ENCODE measurements around the gene SPACA9.

The SPACA9 gene

DNA sequence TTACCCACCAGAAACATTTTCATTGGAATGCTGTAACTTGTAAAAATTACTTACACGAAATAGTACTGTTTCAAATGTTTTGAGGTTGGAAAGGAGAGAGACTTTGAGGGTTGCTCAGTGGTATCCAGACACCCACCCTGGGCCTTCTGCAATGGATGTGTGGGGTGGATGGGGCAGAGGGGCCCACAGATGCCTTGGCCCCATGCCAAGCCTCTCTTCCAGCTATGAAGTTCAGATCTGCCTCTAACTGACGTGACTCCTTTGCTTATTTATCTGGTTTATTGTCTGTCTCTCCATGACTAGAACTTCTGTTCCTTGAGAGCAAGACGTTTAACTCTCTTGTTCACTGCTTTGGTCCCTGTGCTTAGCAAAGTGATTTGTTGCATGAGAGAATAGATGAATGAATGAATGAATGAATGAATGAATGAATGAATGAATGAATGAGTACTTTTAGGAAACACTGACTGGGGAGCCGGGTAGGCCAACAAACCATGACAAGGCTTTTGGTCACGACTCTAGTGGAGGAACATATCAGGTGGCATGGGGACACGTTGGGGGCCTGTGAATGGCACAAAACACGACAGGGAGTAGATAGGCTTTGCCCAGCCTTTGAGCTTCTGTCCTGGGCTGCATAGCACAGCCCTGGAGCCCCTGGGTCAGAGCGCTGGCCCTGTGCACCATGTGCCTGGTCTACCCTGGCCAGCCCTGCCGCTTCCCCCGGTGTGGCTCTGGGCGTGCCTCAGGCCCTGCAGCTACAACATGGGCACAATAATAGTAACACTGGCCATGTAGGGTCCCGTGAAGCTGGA lies 32.4 kb upstream of the SPACA9 start:
- Histone ChIP-seq H3K27me3 (ENCODE audit: control insufficient read depth in 2 of 2, insufficient read depth in 2 of 2, low read length in 2 of 2) (no peaks in the 10 kb centered on the region), H3K9ac (ENCODE audit: low read depth in 1 of 2, low read length in 2 of 2) (no peak overlapping the region), H3K36me3 (ENCODE audit: control insufficient read depth in 2 of 2, insufficient read depth in 2 of 2, low read length in 2 of 2) (no peaks in the 10 kb centered on the region)

DNA sequence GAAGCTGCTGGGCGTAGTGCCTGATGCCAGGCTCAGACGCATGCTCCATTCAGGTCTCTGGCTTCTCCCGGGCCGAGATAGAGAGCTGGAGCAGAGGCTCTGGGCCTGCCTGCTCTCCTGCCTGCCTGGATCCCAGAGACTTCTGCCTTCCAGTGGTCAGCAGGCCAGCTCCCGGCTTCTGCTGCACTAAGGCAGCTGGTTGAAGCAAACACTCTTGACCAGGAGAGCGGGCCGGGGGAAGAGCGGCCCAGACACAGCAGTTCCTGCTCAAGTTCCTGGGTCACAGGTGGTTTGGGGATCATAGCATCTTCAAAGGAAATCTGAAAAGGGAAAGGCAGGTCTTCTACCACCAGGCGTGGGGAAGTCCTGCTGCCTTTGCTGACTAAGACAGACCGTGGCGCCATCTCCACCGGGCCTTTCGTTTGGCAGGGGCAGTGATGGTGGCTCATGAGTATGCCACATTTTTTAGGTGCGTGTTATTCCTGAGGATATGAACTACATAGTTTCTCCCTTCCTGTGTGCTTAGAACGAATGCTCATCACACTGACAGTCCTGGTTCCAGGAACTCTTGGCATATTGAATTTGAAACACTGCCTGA lies 31.7 kb upstream of the SPACA9 start:
- Histone ChIP-seq H3K36me3 (ENCODE audit: control insufficient read depth in 2 of 2, insufficient read depth in 2 of 2, low read length in 2 of 2) (no peaks in the 10 kb centered on the region), H3K9me3 (ENCODE audit: control insufficient read depth in 2 of 2, low read length in 2 of 2) (no peaks in the 10 kb centered on the region), H3K27me3 (ENCODE audit: control insufficient read depth in 2 of 2, insufficient read depth in 2 of 2, low read length in 2 of 2) (no peaks in the 10 kb centered on the region), H3K27ac (ENCODE audit: low read depth in 2 of 2, low read length in 2 of 2) (no peak overlapping the region), H3K4me1 (ENCODE audit: control insufficient read depth in 2 of 2, insufficient read depth in 2 of 2, low read length in 2 of 2) (peaks cover 0 to 3% of the 10 kb centered on the region in 2 donors), H3K4me3 (ENCODE audit: low read length in 2 of 2) (no peak overlapping the region), H3K9ac (ENCODE audit: low read depth in 1 of 2, low read length in 2 of 2) (no peak overlapping the region)

More for the DNA sequence above, 32.4 kb upstream of the SPACA9 start:
- Histone ChIP-seq H3K4me1 (ENCODE audit: control insufficient read depth in 2 of 2, insufficient read depth in 2 of 2, low read length in 2 of 2) (peaks cover 0 to 3% of the 10 kb centered on the region in 2 donors), H3K9me3 (ENCODE audit: control insufficient read depth in 2 of 2, low read length in 2 of 2) (no peaks in the 10 kb centered on the region), H3K27ac (ENCODE audit: low read depth in 2 of 2, low read length in 2 of 2) (no peak overlapping the region), H3K4me3 (ENCODE audit: low read length in 2 of 2) (no peak overlapping the region)

DNA sequence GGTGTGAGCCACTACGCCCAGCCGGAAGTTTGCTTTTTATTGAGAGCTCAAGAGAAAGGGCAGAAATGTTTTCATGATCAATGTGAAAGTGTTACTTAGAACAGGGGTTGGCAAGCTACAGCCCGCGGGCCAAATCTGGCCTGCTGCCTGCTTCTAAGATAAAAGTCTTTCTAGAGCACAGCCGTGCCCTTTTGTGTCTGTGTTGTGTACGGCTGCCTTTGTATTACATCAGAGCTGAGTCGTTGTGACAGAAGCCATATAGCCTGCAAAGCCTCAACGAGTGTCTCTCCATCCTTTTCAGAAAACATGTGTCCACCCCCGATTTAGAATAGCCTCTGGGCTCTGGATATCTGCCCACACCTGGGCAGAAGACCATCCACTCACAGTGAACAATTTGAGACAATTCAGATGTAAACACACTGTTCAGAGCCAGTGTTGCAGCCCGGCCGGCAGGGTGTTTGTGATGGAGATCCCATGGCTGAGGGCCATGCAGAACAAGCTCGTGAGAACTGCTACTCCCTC lies 29.5 kb upstream of the SPACA9 start:
- Histone ChIP-seq H3K4me3 (ENCODE audit: low read length in 2 of 2) (peak overlapping the region; percentile 39 to 45), H3K9me3 (ENCODE audit: control insufficient read depth in 2 of 2, low read length in 2 of 2) (no peaks in the 10 kb centered on the region), H3K27ac (ENCODE audit: low read depth in 2 of 2, low read length in 2 of 2) (peak overlapping the region; percentile 29 to 48), H3K9ac (ENCODE audit: low read depth in 1 of 2, low read length in 2 of 2) (peak overlapping the region; percentile 6 to 51), H3K36me3 (ENCODE audit: control insufficient read depth in 2 of 2, insufficient read depth in 2 of 2, low read length in 2 of 2) (no peaks in the 10 kb centered on the region), H3K27me3 (ENCODE audit: control insufficient read depth in 2 of 2, insufficient read depth in 2 of 2, low read length in 2 of 2) (no peaks in the 10 kb centered on the region), H3K4me1 (ENCODE audit: control insufficient read depth in 2 of 2, insufficient read depth in 2 of 2, low read length in 2 of 2) (peaks cover 0 to 3% of the 10 kb centered on the region in 2 donors)

DNA sequence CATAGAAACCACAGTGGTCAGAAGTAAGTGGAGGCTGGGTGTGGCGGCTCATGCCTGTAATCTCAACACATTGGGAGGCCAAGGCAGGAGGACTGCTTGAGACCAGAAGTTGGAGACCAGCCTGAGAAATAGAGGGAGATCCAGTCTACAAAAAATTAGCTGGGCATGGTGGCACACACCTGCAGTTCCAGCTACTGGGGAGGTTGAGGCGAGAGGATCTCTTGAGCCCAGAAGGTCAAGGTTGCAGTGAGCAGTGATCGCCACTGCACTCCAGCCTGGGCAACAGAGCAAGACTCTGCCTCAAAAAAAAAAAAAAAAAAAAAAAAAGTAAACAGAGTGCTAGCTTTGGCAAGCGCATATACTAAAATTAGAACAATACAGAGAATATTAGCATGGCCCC lies 25.2 kb upstream of the SPACA9 start:
- no peak overlapping the region for H3K4me3 ChIP-seq (ENCODE audit: low read length in 2 of 2)
- H3K27me3 ChIP-seq (ENCODE audit: control insufficient read depth in 2 of 2, insufficient read depth in 2 of 2, low read length in 2 of 2): no peaks in the 10 kb centered on the region
- no peaks in the 10 kb centered on the region for H3K36me3 ChIP-seq (ENCODE audit: control insufficient read depth in 2 of 2, insufficient read depth in 2 of 2, low read length in 2 of 2)
- no peak overlapping the region for H3K9ac ChIP-seq (ENCODE audit: low read depth in 1 of 2, low read length in 2 of 2)
- no peaks in the 10 kb centered on the region for H3K9me3 ChIP-seq (ENCODE audit: control insufficient read depth in 2 of 2, low read length in 2 of 2)
- H3K4me1 ChIP-seq (ENCODE audit: control insufficient read depth in 2 of 2, insufficient read depth in 2 of 2, low read length in 2 of 2): peaks cover 0 to 3% of the 10 kb centered on the region in 2 donors
- H3K27ac ChIP-seq (ENCODE audit: low read depth in 2 of 2, low read length in 2 of 2): no peak overlapping the region

DNA sequence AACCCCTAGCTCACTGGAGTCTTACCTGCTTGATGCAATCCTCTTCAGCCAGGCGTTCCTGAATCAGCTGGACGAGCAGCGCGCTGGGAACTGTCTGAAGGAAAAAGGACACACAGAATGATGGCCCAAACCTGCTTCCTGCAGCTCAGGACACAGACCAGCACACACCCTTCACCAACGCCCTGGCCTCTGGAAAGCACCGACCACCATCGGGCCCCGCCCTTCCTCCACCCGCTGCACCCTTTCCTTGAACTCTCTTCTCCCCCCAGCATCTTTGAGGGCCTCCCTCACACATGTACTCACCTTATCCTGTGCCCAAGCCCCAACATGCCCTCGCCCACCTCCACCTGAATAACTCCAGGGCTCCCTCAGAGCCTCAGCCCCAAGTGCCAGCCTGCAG lies 23.9 kb upstream of the SPACA9 start:
- Histone ChIP-seq H3K27ac (ENCODE audit: low read depth in 2 of 2, low read length in 2 of 2) (no peak overlapping the region), H3K9me3 (ENCODE audit: control insufficient read depth in 2 of 2, low read length in 2 of 2) (no peaks in the 10 kb centered on the region), H3K9ac (ENCODE audit: low read depth in 1 of 2, low read length in 2 of 2) (no peak overlapping the region), H3K4me1 (ENCODE audit: control insufficient read depth in 2 of 2, insufficient read depth in 2 of 2, low read length in 2 of 2) (no peaks in the 10 kb centered on the region), H3K27me3 (ENCODE audit: control insufficient read depth in 2 of 2, insufficient read depth in 2 of 2, low read length in 2 of 2) (no peaks in the 10 kb centered on the region), H3K4me3 (ENCODE audit: low read length in 2 of 2) (no peak overlapping the region), H3K36me3 (ENCODE audit: control insufficient read depth in 2 of 2, insufficient read depth in 2 of 2, low read length in 2 of 2) (no peaks in the 10 kb centered on the region)

DNA sequence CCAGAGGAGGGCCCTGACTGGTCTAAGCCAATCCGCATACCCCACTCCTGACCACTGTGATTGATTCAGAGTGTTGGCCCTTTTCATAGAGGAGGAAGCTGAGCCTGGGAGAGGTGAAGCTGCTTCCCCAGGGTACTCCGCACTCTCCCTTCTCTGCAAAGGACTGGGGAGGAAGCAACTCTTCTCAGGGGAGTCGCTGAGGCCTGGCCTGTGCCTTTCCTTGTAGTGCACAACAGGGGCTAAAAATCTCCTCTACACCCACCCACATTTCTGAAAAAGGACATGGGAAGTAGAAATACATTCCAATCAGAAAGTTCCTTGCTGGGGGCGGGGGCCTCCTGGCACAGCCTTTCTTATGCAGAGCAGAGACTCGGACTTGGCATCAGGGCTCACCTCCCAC lies 22.8 kb upstream of the SPACA9 start:
- H3K4me3 ChIP-seq (ENCODE audit: low read length in 2 of 2): no peak overlapping the region
- H3K9ac ChIP-seq (ENCODE audit: low read depth in 1 of 2, low read length in 2 of 2): no peak overlapping the region
- no peaks in the 10 kb centered on the region for H3K27me3 ChIP-seq (ENCODE audit: control insufficient read depth in 2 of 2, insufficient read depth in 2 of 2, low read length in 2 of 2)
- H3K4me1 ChIP-seq (ENCODE audit: control insufficient read depth in 2 of 2, insufficient read depth in 2 of 2, low read length in 2 of 2): no peaks in the 10 kb centered on the region
- H3K27ac ChIP-seq (ENCODE audit: low read depth in 2 of 2, low read length in 2 of 2): no peak overlapping the region
- no peaks in the 10 kb centered on the region for H3K9me3 ChIP-seq (ENCODE audit: control insufficient read depth in 2 of 2, low read length in 2 of 2)
- no peaks in the 10 kb centered on the region for H3K36me3 ChIP-seq (ENCODE audit: control insufficient read depth in 2 of 2, insufficient read depth in 2 of 2, low read length in 2 of 2)

DNA sequence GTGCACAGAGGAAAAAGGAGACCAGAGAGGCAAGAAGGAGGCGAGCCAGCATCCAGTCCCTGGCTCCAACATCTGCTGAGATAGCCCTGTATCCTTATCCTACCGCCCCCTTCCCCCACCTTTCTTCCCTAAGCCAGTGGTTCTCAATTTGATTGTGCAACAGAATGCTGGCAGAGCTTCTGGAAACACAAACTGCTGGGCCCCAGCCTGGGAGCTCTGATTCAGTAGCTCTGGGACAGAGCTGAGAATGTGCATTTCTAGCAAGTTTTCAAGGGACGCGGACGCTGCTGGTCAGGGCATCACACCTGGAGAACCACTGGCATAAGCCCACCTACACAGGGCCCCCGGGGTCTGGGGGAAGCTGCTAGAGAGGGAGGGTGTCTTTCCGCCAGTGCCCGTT lies 21.7 kb upstream of the SPACA9 start:
- H3K4me3 ChIP-seq (ENCODE audit: low read length in 2 of 2): no peak overlapping the region
- no peaks in the 10 kb centered on the region for H3K9me3 ChIP-seq (ENCODE audit: control insufficient read depth in 2 of 2, low read length in 2 of 2)
- H3K27me3 ChIP-seq (ENCODE audit: control insufficient read depth in 2 of 2, insufficient read depth in 2 of 2, low read length in 2 of 2): no peaks in the 10 kb centered on the region
- no peaks in the 10 kb centered on the region for H3K4me1 ChIP-seq (ENCODE audit: control insufficient read depth in 2 of 2, insufficient read depth in 2 of 2, low read length in 2 of 2)
- H3K36me3 ChIP-seq (ENCODE audit: control insufficient read depth in 2 of 2, insufficient read depth in 2 of 2, low read length in 2 of 2): no peaks in the 10 kb centered on the region
- H3K9ac ChIP-seq (ENCODE audit: low read depth in 1 of 2, low read length in 2 of 2): no peak overlapping the region
- H3K27ac ChIP-seq (ENCODE audit: low read depth in 2 of 2, low read length in 2 of 2): peak overlapping the region in 1 of 2 donors; percentile 9

DNA sequence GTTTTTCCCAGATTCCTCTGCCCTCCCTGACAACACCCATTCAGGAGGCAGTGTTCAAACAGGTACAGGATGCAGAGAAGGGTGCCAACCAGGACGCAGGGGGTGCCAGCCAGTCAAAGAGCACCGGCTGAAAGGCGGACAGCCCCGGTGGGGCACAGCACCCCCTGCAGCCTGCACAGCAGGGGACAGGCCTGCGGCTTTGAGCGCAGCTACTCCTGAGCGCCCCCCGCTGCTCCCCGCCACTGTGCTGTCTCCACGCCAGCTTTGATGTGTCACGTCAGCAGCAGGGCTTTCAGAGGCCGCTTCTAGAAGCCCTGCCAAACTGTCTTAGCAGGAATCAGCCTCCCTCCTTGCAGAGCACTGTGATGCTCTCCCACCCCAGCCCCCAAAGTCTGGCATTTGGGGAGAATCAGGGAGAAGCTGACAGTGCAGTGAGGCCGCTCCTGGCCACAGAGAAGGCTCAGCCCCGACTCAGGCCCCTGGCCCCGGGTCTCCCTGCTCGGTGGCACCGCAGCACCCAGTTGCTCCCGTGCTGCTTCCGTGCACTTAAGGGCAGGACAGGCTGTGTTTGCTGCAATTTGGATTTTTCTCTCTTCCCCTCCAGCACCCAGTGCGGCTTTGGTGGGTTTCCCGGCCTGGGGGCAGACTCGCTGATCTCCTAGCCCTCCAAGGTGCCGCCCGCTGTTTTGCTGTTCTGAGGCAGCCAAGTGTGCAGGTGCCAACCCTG lies 20.9 kb upstream of the SPACA9 start:
- H3K36me3 ChIP-seq (ENCODE audit: control insufficient read depth in 2 of 2, insufficient read depth in 2 of 2, low read length in 2 of 2): no peaks in the 10 kb centered on the region
- H3K27me3 ChIP-seq (ENCODE audit: control insufficient read depth in 2 of 2, insufficient read depth in 2 of 2, low read length in 2 of 2): no peaks in the 10 kb centered on the region
- no peaks in the 10 kb centered on the region for H3K9me3 ChIP-seq (ENCODE audit: control insufficient read depth in 2 of 2, low read length in 2 of 2)
- no peaks in the 10 kb centered on the region for H3K4me1 ChIP-seq (ENCODE audit: control insufficient read depth in 2 of 2, insufficient read depth in 2 of 2, low read length in 2 of 2)
- H3K9ac ChIP-seq (ENCODE audit: low read depth in 1 of 2, low read length in 2 of 2): no peak overlapping the region
- H3K4me3 ChIP-seq (ENCODE audit: low read length in 2 of 2): no peak overlapping the region
- H3K27ac ChIP-seq (ENCODE audit: low read depth in 2 of 2, low read length in 2 of 2): peak overlapping the region in 1 of 2 donors; percentile 9

DNA sequence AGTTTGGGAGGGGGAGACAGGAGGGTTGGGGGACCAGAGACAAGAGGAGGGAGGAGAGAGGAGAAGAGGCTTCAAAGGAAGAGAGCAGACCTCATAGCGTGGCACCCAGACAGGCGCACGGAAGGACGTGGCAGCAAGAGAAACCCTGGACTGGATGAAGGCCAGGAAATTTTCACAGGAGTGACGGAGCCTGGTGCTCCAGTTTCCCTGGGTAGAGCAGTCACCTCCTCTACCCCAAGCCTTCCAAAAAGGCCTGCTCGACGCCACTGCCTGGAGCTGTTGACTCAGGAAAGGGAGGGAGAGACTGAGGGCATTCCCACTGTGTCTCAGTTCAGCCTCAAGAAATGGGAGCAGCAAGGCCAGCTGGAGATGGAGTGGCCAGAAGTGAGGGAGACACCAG lies 19.9 kb upstream of the SPACA9 start:
- Histone ChIP-seq H3K4me3 (ENCODE audit: low read length in 2 of 2) (no peak overlapping the region), H3K9ac (ENCODE audit: low read depth in 1 of 2, low read length in 2 of 2) (no peak overlapping the region), H3K36me3 (ENCODE audit: control insufficient read depth in 2 of 2, insufficient read depth in 2 of 2, low read length in 2 of 2) (no peaks in the 10 kb centered on the region), H3K27me3 (ENCODE audit: control insufficient read depth in 2 of 2, insufficient read depth in 2 of 2, low read length in 2 of 2) (no peaks in the 10 kb centered on the region), H3K9me3 (ENCODE audit: control insufficient read depth in 2 of 2, low read length in 2 of 2) (no peaks in the 10 kb centered on the region), H3K27ac (ENCODE audit: low read depth in 2 of 2, low read length in 2 of 2) (no peak overlapping the region), H3K4me1 (ENCODE audit: control insufficient read depth in 2 of 2, insufficient read depth in 2 of 2, low read length in 2 of 2) (no peaks in the 10 kb centered on the region)

DNA sequence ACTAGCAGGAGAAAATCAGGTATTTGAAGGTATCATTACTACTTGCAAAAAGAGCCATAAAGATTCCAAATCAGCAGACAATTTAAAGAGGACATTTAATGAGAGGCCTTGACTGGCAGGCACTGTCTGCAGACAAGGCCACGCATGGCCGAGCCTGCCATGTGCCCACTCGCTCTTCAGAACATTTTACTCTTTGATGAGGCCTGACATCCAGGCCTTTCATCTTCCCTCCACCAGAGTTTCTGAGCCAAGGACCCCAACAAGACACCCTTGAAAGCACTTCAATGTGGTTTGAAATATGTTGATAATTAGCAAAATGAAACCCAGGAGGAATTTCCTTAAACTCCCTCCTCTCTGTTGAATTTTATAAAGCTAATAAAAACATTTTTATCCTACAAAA lies 17.0 kb upstream of the SPACA9 start:
- Histone ChIP-seq H3K4me1 (ENCODE audit: control insufficient read depth in 2 of 2, insufficient read depth in 2 of 2, low read length in 2 of 2) (no peaks in the 10 kb centered on the region), H3K4me3 (ENCODE audit: low read length in 2 of 2) (no peak overlapping the region), H3K27me3 (ENCODE audit: control insufficient read depth in 2 of 2, insufficient read depth in 2 of 2, low read length in 2 of 2) (no peaks in the 10 kb centered on the region), H3K36me3 (ENCODE audit: control insufficient read depth in 2 of 2, insufficient read depth in 2 of 2, low read length in 2 of 2) (no peaks in the 10 kb centered on the region), H3K9me3 (ENCODE audit: control insufficient read depth in 2 of 2, low read length in 2 of 2) (no peaks in the 10 kb centered on the region), H3K27ac (ENCODE audit: low read depth in 2 of 2, low read length in 2 of 2) (no peak overlapping the region), H3K9ac (ENCODE audit: low read depth in 1 of 2, low read length in 2 of 2) (no peak overlapping the region)
